ENCODE measurements around the gene SCP2D1.

Gene SCP2D1

DNA sequence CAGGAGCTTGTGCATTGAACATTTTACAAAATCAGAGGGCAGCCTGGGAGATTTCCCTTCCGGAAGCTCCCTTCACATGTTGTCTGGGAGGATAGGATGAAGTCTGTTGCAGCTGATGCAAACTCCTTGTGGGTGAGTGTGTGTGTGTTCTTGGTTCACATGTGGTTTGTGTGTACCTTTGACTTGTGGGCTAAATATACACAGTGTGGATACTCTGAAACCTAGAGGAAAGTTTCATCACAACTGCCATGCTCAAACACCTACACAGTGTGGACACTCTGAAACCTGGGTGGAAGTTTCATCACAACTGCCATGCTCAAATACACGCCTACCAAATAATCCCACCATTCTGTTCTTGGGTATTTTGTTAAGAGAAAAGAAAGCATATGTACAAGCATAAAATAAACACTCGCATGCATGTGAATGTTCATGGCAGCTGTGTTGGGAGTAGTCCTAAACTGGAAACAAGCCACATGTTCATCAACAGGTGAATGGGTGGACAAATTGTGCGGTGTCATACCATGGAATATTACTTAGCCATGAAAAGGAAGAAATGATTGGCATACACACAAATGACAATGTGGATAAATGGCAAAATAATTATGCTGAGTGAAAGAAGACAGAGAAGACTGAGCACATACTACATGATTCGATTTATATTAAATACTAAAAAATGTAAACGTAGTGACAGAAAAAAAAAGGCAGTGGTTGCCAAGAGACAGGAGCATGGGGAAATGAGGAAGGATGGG lies 1.8 kb downstream of the SCP2D1 start:
- DNase-seq: no peak

GRCh38 chr20:18822832-18823231 lies 9.2 kb downstream of the SCP2D1 start:
- no peak for DNase-seq

DNA sequence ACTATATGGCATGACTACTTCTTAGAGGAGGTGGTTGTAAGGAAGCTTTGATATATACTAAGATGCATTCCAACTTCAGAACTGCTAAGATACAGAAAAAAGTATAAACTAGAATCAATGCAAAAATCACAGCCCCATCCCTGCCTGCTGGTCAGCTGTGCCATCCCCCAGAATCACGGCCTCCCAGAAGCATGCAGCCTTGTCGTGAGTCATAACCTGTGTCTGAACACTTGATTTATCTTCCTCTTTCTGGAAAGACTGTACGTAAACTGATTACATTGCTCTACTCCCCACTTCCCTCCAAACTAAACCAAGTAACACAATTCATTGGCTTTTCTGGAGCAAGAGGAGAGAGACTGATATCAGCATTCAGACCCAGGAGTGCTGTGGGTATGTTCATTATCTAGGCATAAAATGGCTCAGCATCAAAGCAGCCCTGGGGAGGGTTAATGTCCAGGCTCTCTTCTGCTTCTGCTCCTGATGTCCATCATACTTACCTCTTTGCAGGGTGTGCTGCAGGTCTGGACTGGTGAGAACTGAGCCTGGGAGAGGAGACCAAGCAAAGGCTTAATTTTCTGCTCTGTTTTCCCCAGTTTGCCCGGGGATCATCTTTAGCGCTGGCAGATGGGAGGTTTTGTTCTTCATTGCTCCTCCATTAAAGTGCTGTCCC lies 18.4 kb downstream of the SCP2D1 start:
- peak; percentile 18 for DNase-seq

DNA sequence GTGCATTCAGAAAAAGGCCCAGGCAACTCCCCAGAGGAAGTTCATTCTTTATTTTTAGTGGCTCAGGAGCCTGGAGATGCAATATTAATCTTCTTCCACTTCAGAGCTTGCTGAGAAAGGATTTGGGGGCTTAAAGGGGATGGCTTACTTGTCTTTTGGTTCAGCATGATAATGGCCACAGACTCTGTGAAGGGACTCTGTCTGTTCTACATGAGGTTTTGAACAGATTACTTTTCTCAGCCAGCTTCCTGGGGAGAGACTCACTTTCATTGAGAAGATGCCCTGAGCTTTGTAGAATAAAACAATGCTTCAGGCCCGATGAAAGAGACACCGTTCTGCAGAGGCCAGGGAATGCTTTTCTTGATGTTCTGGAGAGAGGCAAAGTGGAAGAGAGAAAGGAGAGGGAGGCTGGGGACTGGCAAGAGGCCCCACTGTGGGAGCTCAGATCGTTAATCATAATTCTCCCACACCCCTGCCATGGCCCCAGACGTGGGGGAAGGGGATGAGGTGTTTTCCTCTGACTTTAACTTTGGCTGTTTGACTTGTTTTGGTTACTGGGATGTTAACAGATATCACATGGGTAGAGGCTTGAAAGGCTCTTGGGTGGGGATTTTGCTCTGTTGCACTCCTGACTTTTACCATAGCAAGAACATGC lies 19.1 kb downstream of the SCP2D1 start:
- no peak for DNase-seq

DNA sequence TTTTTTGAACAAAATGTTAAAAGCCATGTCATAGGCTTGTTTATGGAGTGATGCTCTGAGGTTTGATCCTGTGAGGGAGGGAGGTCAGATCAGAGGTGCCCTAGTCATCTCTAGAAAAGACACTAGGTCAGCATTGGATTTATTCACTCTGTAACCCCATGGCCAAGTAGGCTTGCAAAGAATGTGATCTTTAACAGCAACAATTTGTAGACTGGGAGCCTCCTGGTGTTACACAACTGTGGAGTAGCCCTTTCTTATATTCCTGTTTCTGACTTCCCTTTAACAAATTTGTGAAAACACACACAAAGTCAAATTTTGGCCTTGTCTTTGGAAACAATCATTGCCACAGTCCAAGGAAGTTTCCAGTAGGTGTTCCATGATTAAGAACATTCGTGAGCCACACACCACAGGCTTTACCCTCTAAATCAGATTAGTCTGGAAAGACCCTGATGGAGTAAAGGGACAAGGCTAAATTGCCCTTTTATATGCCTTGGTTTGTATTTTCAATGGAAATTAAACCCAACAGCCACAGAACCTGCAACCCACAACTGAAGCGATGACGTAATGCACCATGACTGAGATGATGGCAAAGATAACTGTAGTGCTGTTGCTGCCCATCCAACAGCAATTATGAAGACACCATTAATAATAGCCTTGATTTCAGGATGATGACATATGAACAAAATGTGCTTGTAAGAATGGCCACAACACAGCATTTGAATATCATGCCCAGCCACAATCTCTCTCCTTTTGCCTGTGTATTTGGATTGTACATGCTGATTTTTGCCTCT lies 22.1 kb downstream of the SCP2D1 start:
- no peak for DNase-seq

GRCh38 chr20:18837718-18838117 lies 24.1 kb downstream of the SCP2D1 start:
- no peak for DNase-seq

DNA sequence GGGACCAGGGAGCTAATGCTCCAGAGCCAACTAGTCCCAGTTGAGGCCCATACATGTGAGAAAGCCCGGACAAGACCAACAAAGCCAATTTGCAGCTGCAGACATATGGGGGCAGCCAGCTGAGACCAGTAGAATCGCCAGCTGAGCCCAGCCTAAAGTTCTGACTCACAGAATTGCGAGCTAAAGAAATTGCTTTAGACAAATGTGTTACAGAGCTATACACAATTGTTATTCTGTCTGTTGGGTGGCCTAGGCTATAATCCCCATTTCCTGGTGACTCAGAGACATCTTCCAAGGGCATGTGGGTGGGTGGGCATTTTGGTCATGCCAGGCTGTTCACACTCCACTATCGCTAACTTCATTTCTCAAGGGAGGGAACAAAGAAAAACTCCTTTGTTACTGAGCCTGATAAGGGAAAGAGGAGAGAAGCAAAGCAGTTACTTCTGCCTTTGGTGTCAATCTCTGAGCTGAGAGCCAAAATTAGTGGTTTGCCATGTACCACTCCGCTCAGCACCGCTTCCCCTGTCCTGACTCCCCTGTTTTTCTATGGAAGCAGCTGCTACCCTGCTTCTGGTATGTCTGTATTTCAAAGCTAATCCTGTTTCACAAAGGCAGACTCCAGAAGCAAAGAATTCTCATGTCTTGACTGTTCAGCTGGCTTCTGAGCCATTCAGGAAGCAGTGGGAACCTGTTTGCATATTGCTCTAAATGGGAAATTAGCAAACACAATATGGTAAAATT lies 26.1 kb downstream of the SCP2D1 start:
- DNase-seq: no peak

- no peak for DNase-seq
Measured at GRCh38 chr20:18840248-18840645, 26.7 kb downstream of the SCP2D1 start.

GRCh38 chr20:18845017-18845416 lies 31.4 kb downstream of the SCP2D1 start:
- no peak for DNase-seq

- DNase-seq: no peak
Measured at GRCh38 chr20:18847226-18847755, 33.7 kb downstream of the SCP2D1 start.

GRCh38 chr20:18849131-18849530 lies 35.5 kb downstream of the SCP2D1 start:
- DNase-seq: no peak

- no peak for DNase-seq
Measured at GRCh38 chr20:18851629-18852028, 38.0 kb downstream of the SCP2D1 start.

GRCh38 chr20:18852318-18852717 lies 38.7 kb downstream of the SCP2D1 start:
- DNase-seq: no peak

GRCh38 chr20:18853216-18853615 lies 39.6 kb downstream of the SCP2D1 start:
- DNase-seq: no peak

DNA sequence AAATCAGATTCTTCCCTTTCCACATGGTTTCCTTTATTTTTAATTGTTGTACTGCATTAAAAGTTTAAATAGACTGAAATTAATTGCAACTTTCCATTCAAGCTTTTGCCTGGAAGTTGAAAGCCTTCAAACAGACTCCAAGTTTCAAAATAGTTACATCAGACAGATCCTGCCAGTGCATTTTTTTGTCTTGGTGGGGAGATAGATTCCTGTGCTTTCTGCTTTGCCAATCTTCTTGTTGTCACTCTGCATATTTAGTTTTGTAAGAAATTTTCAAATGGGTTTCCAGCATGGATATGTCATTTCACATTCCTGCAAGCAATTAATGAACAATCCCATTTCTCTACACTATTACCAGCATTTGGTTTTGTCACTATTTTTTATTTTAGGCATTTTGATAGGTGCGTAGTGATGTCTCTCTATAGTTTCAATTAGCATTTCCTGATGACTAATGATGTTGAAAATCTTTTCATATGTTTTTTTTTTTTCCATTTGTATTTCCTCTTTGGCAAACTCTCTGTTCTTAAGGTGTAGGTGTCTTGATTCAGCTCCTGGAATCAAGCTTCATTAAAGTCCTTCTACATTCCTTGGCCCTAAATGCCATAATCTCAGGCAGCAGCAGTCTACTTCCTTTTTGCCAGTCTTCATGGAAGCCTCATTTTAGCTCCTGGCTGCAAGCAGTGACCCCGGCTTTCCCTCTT lies 40.5 kb downstream of the SCP2D1 start:
- no peak for DNase-seq

DNA sequence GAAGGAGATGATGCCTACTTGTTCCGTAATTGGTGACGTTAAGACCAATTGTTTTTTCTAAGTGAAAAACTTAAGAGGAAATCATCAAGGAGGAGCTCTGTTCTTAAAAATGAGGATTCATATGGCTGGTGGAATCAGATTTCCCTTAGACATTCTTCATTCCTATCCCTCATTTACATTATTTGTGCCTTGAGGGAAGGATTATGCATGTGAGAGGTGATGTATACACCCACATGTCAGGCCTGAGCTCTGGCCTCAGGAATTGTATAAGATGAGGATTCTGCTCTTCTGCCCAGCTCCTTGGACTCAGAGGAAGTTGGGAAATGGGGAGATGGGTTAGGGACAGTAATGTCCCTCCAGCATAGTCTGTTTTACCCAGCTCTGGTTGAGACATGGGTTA lies 42.3 kb downstream of the SCP2D1 start:
- DNase-seq: no peak

- DNase-seq: no peak
Measured at GRCh38 chr20:18856873-18857272, 43.3 kb downstream of the SCP2D1 start.

DNA sequence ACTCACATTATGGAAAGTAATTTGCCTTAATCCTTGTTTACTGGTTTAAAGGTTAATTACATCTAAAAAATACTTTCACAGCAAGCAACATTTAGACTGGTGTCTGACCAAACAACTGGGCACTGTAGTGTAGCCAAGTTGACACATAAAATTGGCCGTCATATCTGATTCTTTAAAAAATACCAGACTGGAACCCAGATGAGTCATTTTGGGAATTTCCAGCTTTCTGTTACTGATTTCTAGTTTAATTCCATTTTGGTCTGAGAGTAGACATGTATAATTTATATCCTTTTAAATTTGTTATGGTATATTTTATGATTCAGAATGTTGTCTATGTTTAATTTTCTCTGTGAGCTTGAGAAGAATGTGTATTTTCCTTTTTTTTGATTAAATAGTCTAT lies 44.1 kb downstream of the SCP2D1 start:
- DNase-seq: no peak

GRCh38 chr20:18858816-18859215 lies 45.2 kb downstream of the SCP2D1 start:
- DNase-seq: no peak
